Hepatocyte (in vitro differentiated cells): ENCODE measurements around the gene NRG3. TPM values are rescaled to one million over a fixed set of nuclear protein-coding genes. Genes with fewer than 3 reads are reported as not detected.

Experiments
- DNase-seq: peaks from one replicate; pipeline ENCODE4 v3.0.0-alpha.2; 2016; ENCODE audit warnings: low spot score
- H2AFZ ChIP-seq: fragments of 200-600 bp; sonication (generic); 2 replicates; pipeline ENCODE4 v1.6.0; 2016; ENCODE audit warnings: antibody characterized with exemption, mild to moderate bottlenecking
- H3K27ac ChIP-seq: fragments of 200-600 bp; sonication (generic); 2 replicates; pipeline ENCODE4 v1.5.1; 2016; ENCODE audit warnings: mild to moderate bottlenecking
- H3K27me3 ChIP-seq: fragments of 200-600 bp; sonication (generic); 2 replicates; pipeline ENCODE4 v1.6.1; 2016
- H3K36me3 ChIP-seq: fragments of 200-600 bp; sonication (generic); replicated peaks from 2 replicates; pipeline ENCODE4 v1.5.1; 2016; ENCODE audit warnings: low read depth; ENCODE audit not compliant: insufficient read depth
- H3K4me1 ChIP-seq: fragments of 200-600 bp; sonication (generic); 2 replicates; pipeline ENCODE4 v1.5.1; 2016; ENCODE audit warnings: mild to moderate bottlenecking, moderate library complexity; ENCODE audit not compliant: insufficient read depth
- H3K4me2 ChIP-seq: fragments of 200-600 bp; sonication (generic); 2 replicates; pipeline ENCODE4 v1.6.0; 2016
- H3K4me3 ChIP-seq: fragments of 200-600 bp; sonication (generic); 2 replicates; pipeline ENCODE4 v1.5.1; 2016; ENCODE audit warnings: mild to moderate bottlenecking
- H3K79me2 ChIP-seq: fragments of 200-600 bp; sonication (generic); 2 replicates; pipeline ENCODE4 v1.6.0; 2017; ENCODE audit warnings: mild to moderate bottlenecking
- H3K9me2 ChIP-seq: fragments of 200-600 bp; sonication (generic); replicated peaks from 2 replicates; pipeline ENCODE4 v1.6.0; 2017; ENCODE audit warnings: mild to moderate bottlenecking; ENCODE audit not compliant: insufficient read depth
- H3K9me3 ChIP-seq: fragments of 200-600 bp; sonication (generic); 2 replicates; pipeline ENCODE4 v1.5.1; 2016; ENCODE audit warnings: low read depth, mild to moderate bottlenecking
- H4K20me1 ChIP-seq: fragments of 200-600 bp; sonication (generic); 2 replicates; pipeline ENCODE4 v1.6.0; 2016; ENCODE audit warnings: mild to moderate bottlenecking; ENCODE audit not compliant: insufficient read depth, poor library complexity, severe bottlenecking
- CTCF ChIP-seq: fragments of 200-600 bp; sonication (generic); IDR thresholded peaks from 2 replicates; pipeline ENCODE4 v1.5.1; 2016; ENCODE audit warnings: antibody characterized with exemption, mild to moderate bottlenecking; ENCODE audit not compliant: poor library complexity
- EZH2 ChIP-seq: fragments of 200-600 bp; sonication (generic); IDR thresholded peaks from 2 replicates; pipeline ENCODE4 v1.6.1; 2016; ENCODE audit warnings: antibody characterized with exemption, mild to moderate bottlenecking, borderline replicate concordance
- EZH2phosphoT487 ChIP-seq: fragments of 200-600 bp; sonication (generic); IDR thresholded peaks from one replicate; pipeline ENCODE4 v1.6.1; 2018; ENCODE audit warnings: antibody characterized with exemption, mild to moderate bottlenecking, low read depth, moderate library complexity; ENCODE audit not compliant: unreplicated experiment, severe bottlenecking
- WGBS: methylation state at CpG from one replicate; pipeline ENCODE4 v1.1.6; 2016; ENCODE audit warnings: low lambda C conversion rate; ENCODE audit errors: missing lambda C conversion rate; 5-methylcytosine and 5-hydroxymethylcytosine counted together
- polyA plus RNA-seq: library from polyadenylated mRNA; unstranded; fragments of >200 nt; fragmentation: Nextera tagmentation; extraction: Ambion mirVana; gene quantifications from 2 replicates; pipeline ENCODE4 v1.2.1, GENCODE V29; 2016
- total RNA-seq: library from RNA; depleted of rRNA; stranded (reverse); fragments of >200 nt; gene quantifications from 2 replicates; pipeline ENCODE4 v1.2.3, GENCODE V29; 2014

Gene NRG3
- total and polyA plus RNA-seq, 2 experiments from 2014 or later, result 0.57 to 2.0 TPM

DNA sequence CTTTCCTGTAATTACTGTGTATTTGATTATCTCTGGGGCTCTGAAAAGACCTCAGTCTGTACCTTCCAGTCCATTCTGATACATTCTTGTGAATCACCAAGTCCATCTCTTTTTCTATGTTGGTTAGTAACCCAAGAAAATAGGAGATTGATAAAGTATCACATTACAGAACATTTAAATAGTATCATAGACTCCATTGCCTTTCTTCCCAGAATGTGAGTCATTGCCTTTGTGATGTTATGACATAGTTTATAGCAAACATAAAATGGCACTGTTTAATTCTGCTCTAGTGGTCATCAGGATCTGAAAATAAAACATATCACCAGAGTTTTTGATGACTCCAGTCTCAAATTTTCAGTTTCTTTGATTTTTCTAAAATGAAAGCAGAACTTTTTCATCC, 78.4 kb downstream of the NRG3 start:
- Histone ChIP-seq H3K4me1 (no peaks in the 10 kb centered on the region), H3K27me3 (no peaks in the 10 kb centered on the region), H3K27ac (no peak overlapping the region), H3K36me3 (no peaks in the 10 kb centered on the region), H3K4me2 (no peak overlapping the region), H3K9me3 (no peaks in the 10 kb centered on the region), H2AFZ (no peak overlapping the region), H3K4me3 (no peak overlapping the region), H4K20me1 (no peaks in the 10 kb centered on the region), H3K79me2 (no peaks in the 10 kb centered on the region), H3K9me2 (no peaks in the 10 kb centered on the region)
- no peak for DNase-seq
- TF ChIP-seq EZH2 (no peak), CTCF (no peak), EZH2phosphoT487 (no peak)

GRCh38 chr10:81957976-81958375, 83.0 kb downstream of the NRG3 start:
- Histone ChIP-seq H3K27ac (no peak overlapping the region), H3K79me2 (no peaks in the 10 kb centered on the region), H3K36me3 (no peaks in the 10 kb centered on the region), H3K27me3 (no peaks in the 10 kb centered on the region), H2AFZ (no peak overlapping the region), H3K9me2 (no peaks in the 10 kb centered on the region), H3K9me3 (no peaks in the 10 kb centered on the region), H3K4me2 (no peak overlapping the region), H4K20me1 (no peaks in the 10 kb centered on the region), H3K4me1 (no peaks in the 10 kb centered on the region), H3K4me3 (no peak overlapping the region)
- WGBS, result 74% methylated on average over 2 of the region's 2 CpGs
- no peak for TF ChIP-seq CTCF
- TF ChIP-seq EZH2, result no peak
- no peak for TF ChIP-seq EZH2phosphoT487
- DNase-seq, result no peak

DNA sequence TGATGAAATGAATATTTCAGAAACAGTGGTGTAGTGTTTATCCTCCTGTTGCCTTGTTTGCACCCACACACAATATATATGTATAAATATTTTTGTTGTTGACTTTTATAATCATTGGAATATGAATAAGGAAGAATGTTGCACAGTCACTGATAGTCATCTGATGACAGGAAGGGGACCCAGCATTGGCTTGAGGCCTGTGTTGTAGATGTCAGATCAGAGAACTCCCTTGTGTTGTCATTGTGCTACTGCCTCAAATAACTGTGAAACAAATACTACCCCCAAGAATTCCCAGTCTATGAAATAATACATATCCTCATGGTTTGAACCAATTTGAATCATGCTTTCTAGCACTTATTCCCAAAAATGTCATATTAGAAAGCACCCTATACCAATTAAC, 84.0 kb downstream of the NRG3 start:
- H3K36me3 ChIP-seq, result no peaks in the 10 kb centered on the region
- no peak overlapping the region for H2AFZ ChIP-seq
- H3K4me2 ChIP-seq, result no peak overlapping the region
- no peaks in the 10 kb centered on the region for H3K9me3 ChIP-seq
- H3K9me2 ChIP-seq, result no peaks in the 10 kb centered on the region
- no peaks in the 10 kb centered on the region for H3K27me3 ChIP-seq
- no peak overlapping the region for H3K4me3 ChIP-seq
- no peak overlapping the region for H3K27ac ChIP-seq
- H4K20me1 ChIP-seq, result no peaks in the 10 kb centered on the region
- H3K4me1 ChIP-seq, result no peaks in the 10 kb centered on the region
- DNase-seq, result no peak
- no peak for TF ChIP-seq EZH2
- no peak for TF ChIP-seq EZH2phosphoT487
- no peak for TF ChIP-seq CTCF
- H3K79me2 ChIP-seq, result no peaks in the 10 kb centered on the region
